Globus pallidus (tissue), 1 donor: ENCODE measurements around the gene ADGRV1.
A peak's percentile ranks its signal among the peaks of the same experiment; 100 is the strongest.

Experiments used
- DNase-seq: peaks from one replicate; pipeline ENCODE4 v3.0.0-alpha.2; 2015; ENCODE audit warnings: low spot score

The ADGRV1 gene

GRCh38 chr5:91136271-91136670 is 577.7 kb downstream of the ADGRV1 start:
- DNase-seq = no peak

- no peak for DNase-seq
Measured at GRCh38 chr5:91137647-91138046, 579.0 kb downstream of the ADGRV1 start.

GRCh38 chr5:91139572-91140200 is 581.1 kb downstream of the ADGRV1 start:
- DNase-seq = no peak

GRCh38 chr5:91140657-91141056 is 582.1 kb downstream of the ADGRV1 start:
- no peak for DNase-seq

GRCh38 chr5:91141642-91142041 is 583.0 kb downstream of the ADGRV1 start:
- DNase-seq = no peak

- no peak for DNase-seq
Measured at GRCh38 chr5:91142386-91142785, 583.8 kb downstream of the ADGRV1 start.

- DNase-seq = peak; percentile 25
Measured at GRCh38 chr5:91142819-91143218, 584.2 kb downstream of the ADGRV1 start.

- DNase-seq = no peak
Measured at GRCh38 chr5:91143840-91144239, 585.2 kb downstream of the ADGRV1 start.

- no peak for DNase-seq
Measured at GRCh38 chr5:91144491-91145332, 586.1 kb downstream of the ADGRV1 start.

GRCh38 chr5:91145333-91145620 is 586.7 kb downstream of the ADGRV1 start:
- no peak for DNase-seq

- DNase-seq = no peak
Measured at GRCh38 chr5:91146230-91146629, 587.6 kb downstream of the ADGRV1 start.

- DNase-seq = no peak
Measured at GRCh38 chr5:91146905-91147600, 588.5 kb downstream of the ADGRV1 start.

- no peak for DNase-seq
Measured at GRCh38 chr5:91150234-91150633, 591.6 kb downstream of the ADGRV1 start.

GRCh38 chr5:91150636-91151035 is 592.0 kb downstream of the ADGRV1 start:
- DNase-seq = no peak

- DNase-seq = no peak
Measured at GRCh38 chr5:91151947-91152346, 593.4 kb downstream of the ADGRV1 start.

- no peak for DNase-seq
Measured at GRCh38 chr5:91154338-91154737, 595.7 kb downstream of the ADGRV1 start.

GRCh38 chr5:91155274-91155673 is 596.7 kb downstream of the ADGRV1 start:
- no peak for DNase-seq

GRCh38 chr5:91156242-91156641 is 597.6 kb downstream of the ADGRV1 start:
- no peak for DNase-seq

GRCh38 chr5:91158011-91158410 is 599.4 kb downstream of the ADGRV1 start:
- DNase-seq = no peak

- DNase-seq = no peak
Measured at GRCh38 chr5:91159647-91160046, 601.0 kb downstream of the ADGRV1 start.

- DNase-seq = no peak
Measured at GRCh38 chr5:91160714-91161285, 602.2 kb downstream of the ADGRV1 start.

- peak; percentile 50 for DNase-seq
Measured at GRCh38 chr5:91162534-91163381, 604.2 kb downstream of the ADGRV1 start.
